Measurements from ENCODE around the gene UCKL1. TPM values are rescaled to one million over a fixed set of nuclear protein-coding genes. Genes with fewer than 3 reads are reported as not detected.
A peak's percentile ranks its signal among the peaks of the same experiment; 100 is the strongest.
"Not testable (repeated sequence)": the region's sequence is repeated elsewhere in the genome, so short reads cannot be mapped to it uniquely, and the experiment has no call there.

The UCKL1 gene
- total RNA-seq, 1 donor from 2014 or later: 10.8 TPM

- H3K4me3 Mint-ChIP-seq: peak overlapping the region; percentile 83
- TF ChIP-seq EZH2 (IDR thresholded peaks at IDR 0.05): no peak
- no peak for TF ChIP-seq EZH2phosphoT487 (IDR thresholded peaks at IDR 0.05)
- TF ChIP-seq CTCF (IDR thresholded peaks at IDR 0.05): no peak
- Histone ChIP-seq H2AFZ (replicated peaks) (no peak overlapping the region), H3K4me3 (no peak overlapping the region), H3K79me2 (ENCODE audit: low read depth) (peaks cover 16% of the 10 kb centered on the region), H3K9me3 (ENCODE audit: low read depth) (no peaks in the 10 kb centered on the region), H4K20me1 (ENCODE audit: low read depth) (peaks cover 13% of the 10 kb centered on the region), H3K27me3 (peaks cover 9% of the 10 kb centered on the region), H3K4me1 (peaks cover 18% of the 10 kb centered on the region), H3K36me3 (no peaks in the 10 kb centered on the region), H3K4me2 (no peak overlapping the region), H3F3A (ENCODE audit: low read depth) (peaks cover 49% of the 10 kb centered on the region), H3K9ac (no peak overlapping the region), H3K27ac (no peak overlapping the region)
- peak overlapping the region; percentile 33 for H3K27ac Mint-ChIP-seq
- H3K27me3 Mint-ChIP-seq (ENCODE audit: insufficient read depth, low read depth): peaks cover 14% of the 10 kb centered on the region
- H3K4me1 Mint-ChIP-seq: peaks cover 40% of the 10 kb centered on the region
- no peaks in the 10 kb centered on the region for H3K9me3 Mint-ChIP-seq
- no peak for DNase-seq (ENCODE audit: low spot score)
- peaks cover 6% of the 10 kb centered on the region for H3K36me3 Mint-ChIP-seq
Measured at GRCh38 chr20:63977739-63978276, 21.6 kb upstream of the UCKL1 start.

- no peak overlapping the region for H3K4me2 ChIP-seq
- H3K4me3 Mint-ChIP-seq: peak overlapping the region; percentile 77
Measured at GRCh38 chr20:63976980-63977738, 20.9 kb upstream of the UCKL1 start.

GRCh38 chr20:63976511-63976910 lies 20.3 kb upstream of the UCKL1 start:
- H3K9me3 ChIP-seq (ENCODE audit: low read depth); H3K36me3 ChIP-seq; H3K4me3 Mint-ChIP-seq; H3K4me2 ChIP-seq; H2AFZ ChIP-seq (replicated peaks); H3K9ac ChIP-seq; H3K79me2 ChIP-seq (ENCODE audit: low read depth); H3K9me3 Mint-ChIP-seq; DNase-seq (ENCODE audit: low spot score); H4K20me1 ChIP-seq (ENCODE audit: low read depth); H3K36me3 Mint-ChIP-seq; H3K27ac ChIP-seq; H3K4me3 ChIP-seq; H3K27me3 ChIP-seq; H3K27ac Mint-ChIP-seq: not testable (repeated sequence)
- Histone ChIP-seq H3K4me1 (peaks cover 11% of the 10 kb centered on the region), H3F3A (ENCODE audit: low read depth) (peaks cover 39% of the 10 kb centered on the region)
- H3K27me3 Mint-ChIP-seq (ENCODE audit: insufficient read depth, low read depth): peaks cover 14% of the 10 kb centered on the region
- peaks cover 30% of the 10 kb centered on the region for H3K4me1 Mint-ChIP-seq

More at GRCh38 chr20:63976980-63977738, 20.9 kb upstream of the UCKL1 start:
- DNase-seq (ENCODE audit: low spot score): no peak
- Histone ChIP-seq H4K20me1 (ENCODE audit: low read depth) (peaks cover 9% of the 10 kb centered on the region), H3K9me3 (ENCODE audit: low read depth) (no peaks in the 10 kb centered on the region), H3F3A (ENCODE audit: low read depth) (peaks cover 42% of the 10 kb centered on the region), H3K79me2 (ENCODE audit: low read depth) (peaks cover 9% of the 10 kb centered on the region), H2AFZ (replicated peaks) (no peak overlapping the region), H3K4me1 (peaks cover 17% of the 10 kb centered on the region), H3K27me3 (peaks cover 9% of the 10 kb centered on the region), H3K36me3 (no peaks in the 10 kb centered on the region), H3K4me3 (no peak overlapping the region), H3K9ac (no peak overlapping the region), H3K27ac (no peak overlapping the region)
- TF ChIP-seq EZH2phosphoT487 (IDR thresholded peaks at IDR 0.05) (no peak), CTCF (IDR thresholded peaks at IDR 0.05) (no peak), EZH2 (IDR thresholded peaks at IDR 0.05) (no peak)
- H3K27me3 Mint-ChIP-seq (ENCODE audit: insufficient read depth, low read depth): peaks cover 14% of the 10 kb centered on the region
- no peak overlapping the region for H3K27ac Mint-ChIP-seq
- peaks cover 3% of the 10 kb centered on the region for H3K36me3 Mint-ChIP-seq
- no peaks in the 10 kb centered on the region for H3K9me3 Mint-ChIP-seq
- H3K4me1 Mint-ChIP-seq: peaks cover 34% of the 10 kb centered on the region

Measured in neural progenitor cell (in vitro differentiated cells).